H1 (cell line): ENCODE measurements around the gene SEC63. TPM values are rescaled to one million over a fixed set of nuclear protein-coding genes. Genes with fewer than 3 reads are reported as not detected.

Experiments
- CTCF ChIA-PET: fragments of 300-600 bp; sonication (Branson Sonifier 250); formaldehyde crosslinking; loops from one replicate; lab custom pipeline; 2021; ENCODE audit not compliant: partially characterized antibody; lab: Charles Lee
- POLR2A ChIA-PET: fragments of 300-600 bp; sonication (Branson Sonifier 250); formaldehyde crosslinking; loops from one replicate; lab custom pipeline; 2021; ENCODE audit warnings: inconsistent platforms; ENCODE audit not compliant: partially characterized antibody; lab: Charles Lee
- DNase-seq, 2 experiments: peaks; one replicate each; pipeline versions ENCODE4 v3.0.0 to v3.0.0-alpha.2; 2010 to 2022; ENCODE audit warnings: low spot score in 2 of 2, low read depth in 1 of 2, mixed read lengths in 1 of 2
- FAIRE-seq: peaks from 2 replicates; lab custom pipeline; 2011; peaks lifted over from hg19 to GRCh38; lab: Jason Lieb, UNC
- H2AFZ ChIP-seq: 2 replicates; pipeline ENCODE4 v1.8.1; 2012; ENCODE audit warnings: low read length, inconsistent platforms
- H2AK5ac ChIP-seq: 2 replicates; pipeline ENCODE4 v1.6.1; 2013; ENCODE audit warnings: low read depth, low read length
- H2BK120ac ChIP-seq: replicated peaks from 2 replicates; pipeline ENCODE3; 2013; ENCODE audit warnings: low read depth, low read length, inconsistent platforms
- H2BK12ac ChIP-seq: 2 replicates; pipeline ENCODE4 v1.6.1; 2013; ENCODE audit warnings: low read depth, low read length
- H2BK15ac ChIP-seq: 2 replicates; pipeline ENCODE4 v1.6.1; 2013; ENCODE audit warnings: low read length
- H2BK20ac ChIP-seq: 2 replicates; pipeline ENCODE4 v1.6.1; 2013; ENCODE audit warnings: low read length
- H2BK5ac ChIP-seq: 2 replicates; pipeline ENCODE4 v1.6.1; 2013; ENCODE audit warnings: low read depth, low read length
- H3K14ac ChIP-seq: 2 replicates; pipeline ENCODE4 v1.6.1; 2013; ENCODE audit warnings: inconsistent platforms; ENCODE audit not compliant: insufficient read length
- H3K18ac ChIP-seq: 2 replicates; pipeline ENCODE4 v1.6.1; 2013; ENCODE audit warnings: low read length; ENCODE audit errors: extremely low read depth
- H3K23ac ChIP-seq: 2 replicates; pipeline ENCODE4 v1.6.1; 2013; ENCODE audit warnings: inconsistent platforms; ENCODE audit not compliant: insufficient read length
- H3K23me2 ChIP-seq: 2 replicates; pipeline ENCODE4 v1.6.1; 2013; ENCODE audit warnings: low read depth, low read length
- H3K27ac ChIP-seq: 2 replicates; pipeline ENCODE4 v1.6.1; 2011; ENCODE audit warnings: low read depth, low read length, inconsistent platforms
- H3K27me3 ChIP-seq, 4 experiments: replicated peaks in 1 of 4; 1 replicate in 1 of 4; 2 replicates in 3 of 4; pipeline versions ENCODE4 v1.6.1 to v1.8.1; 2011 to 2013; ENCODE audit warnings: low read length in 3 of 4, mild to moderate bottlenecking in 3 of 4, inconsistent platforms in 2 of 4, mixed read lengths in 2 of 4, moderate library complexity in 1 of 4; ENCODE audit not compliant: control insufficient read depth in 3 of 4, insufficient read depth in 3 of 4; ENCODE audit errors: extremely low read depth in 1 of 4
- H3K36me3 ChIP-seq, 4 experiments: 2 replicates each; pipeline versions ENCODE4 v1.6.1 to v1.8.1; 2011 to 2013; ENCODE audit warnings: mild to moderate bottlenecking in 4 of 4, low read length in 3 of 4, moderate library complexity in 2 of 4, control low read depth in 1 of 4, inconsistent platforms in 1 of 4; ENCODE audit not compliant: insufficient read depth in 4 of 4, control insufficient read depth in 2 of 4
- H3K4ac ChIP-seq: replicated peaks from 2 replicates; pipeline ENCODE3; 2013; ENCODE audit warnings: low read length, low read depth, mixed read lengths, inconsistent platforms; ENCODE audit not compliant: insufficient read length
- H3K4me1 ChIP-seq, 4 experiments: replicated peaks in 1 of 4; 1 replicate in 1 of 4; 2 replicates in 3 of 4; pipeline versions ENCODE4 v1.6.1 to v1.8.1; 2011 to 2013; ENCODE audit warnings: low read length in 3 of 4, inconsistent platforms in 2 of 4, mixed read lengths in 1 of 4; ENCODE audit not compliant: insufficient read depth in 4 of 4, control insufficient read depth in 3 of 4
- H3K4me2 ChIP-seq, 2 experiments: 2 replicates each; pipeline versions ENCODE4 v1.6.1 to v1.8.1; 2011 to 2013; ENCODE audit warnings: low read depth in 2 of 2, low read length in 2 of 2, control low read depth in 1 of 2, inconsistent platforms in 1 of 2, mild to moderate bottlenecking in 1 of 2; ENCODE audit not compliant: insufficient read depth in 1 of 2
- H3K4me3 ChIP-seq, 4 experiments: fragments of 200-600, 300-600 bp in 1 of 4; sonication (generic), shearing (Covaris generic), sonication (Bioruptor Twin) in 1 of 4; 2 replicates each; pipeline versions ENCODE4 v1.5.1 to v1.8.1; 2011 to 2016; ENCODE audit warnings: low read length in 4 of 4, low read depth in 3 of 4, control low read depth in 2 of 4, inconsistent platforms in 2 of 4, mild to moderate bottlenecking in 2 of 4, mixed read lengths in 1 of 4, moderate library complexity in 1 of 4; ENCODE audit not compliant: insufficient read depth in 2 of 4; ENCODE audit errors: extremely low read depth in 1 of 4
- H3K56ac ChIP-seq: replicated peaks from 2 replicates; pipeline ENCODE3; 2013; ENCODE audit warnings: low read depth, mild to moderate bottlenecking, mixed read lengths, low read length, inconsistent platforms; ENCODE audit not compliant: insufficient read length
- H3K79me1 ChIP-seq: 2 replicates; pipeline ENCODE4 v1.6.1; 2013; ENCODE audit warnings: low read depth, low read length, control low read depth
- H3K79me2 ChIP-seq, 2 experiments: 2 replicates each; pipeline versions ENCODE4 v1.6.1 to v1.8.1; 2012 to 2013; ENCODE audit warnings: low read length in 2 of 2, mild to moderate bottlenecking in 2 of 2, inconsistent platforms in 1 of 2; ENCODE audit not compliant: insufficient read depth in 2 of 2, control insufficient read depth in 1 of 2
- H3K9ac ChIP-seq, 4 experiments: replicated peaks in 1 of 4; 1 replicate in 1 of 4; 2 replicates in 3 of 4; pipeline versions ENCODE4 v1.6.1 to v1.8.1; 2011 to 2013; ENCODE audit warnings: low read depth in 3 of 4, low read length in 3 of 4, control low read depth in 2 of 4, mild to moderate bottlenecking in 2 of 4, moderate library complexity in 2 of 4, inconsistent platforms in 1 of 4; ENCODE audit errors: extremely low read depth in 1 of 4
- H3K9me3 ChIP-seq, 2 experiments: 2 replicates each; pipeline versions ENCODE4 v1.6.1 to v1.8.1; 2012 to 2013; ENCODE audit warnings: mild to moderate bottlenecking in 2 of 2, moderate library complexity in 2 of 2, control low read depth in 1 of 2, inconsistent platforms in 1 of 2, low read depth in 1 of 2, low read length in 1 of 2, mixed read lengths in 1 of 2; ENCODE audit not compliant: insufficient read depth in 2 of 2
- H4K20me1 ChIP-seq, 2 experiments: replicated peaks in 1 of 2; 2 replicates each; pipeline versions ENCODE3 to v1.8.1; 2011 to 2013; ENCODE audit warnings: inconsistent platforms in 2 of 2, low read length in 2 of 2, mild to moderate bottlenecking in 1 of 2; ENCODE audit not compliant: insufficient read depth in 2 of 2, control insufficient read depth in 1 of 2
- H4K5ac ChIP-seq: 2 replicates; pipeline ENCODE4 v1.6.1; 2013; ENCODE audit warnings: low read length, low read depth, mixed read lengths, inconsistent platforms; ENCODE audit not compliant: insufficient read length
- H4K8ac ChIP-seq: 2 replicates; pipeline ENCODE4 v1.8.0; 2013; ENCODE audit warnings: mild to moderate bottlenecking, moderate library complexity, low read length, inconsistent platforms; ENCODE audit not compliant: insufficient read depth; ENCODE audit errors: extremely low read depth
- H4K91ac ChIP-seq: replicated peaks from 2 replicates; pipeline ENCODE3; 2013; ENCODE audit warnings: low read length, mixed read lengths, inconsistent platforms; ENCODE audit not compliant: insufficient read length
- ATF3 ChIP-seq: IDR thresholded peaks from 2 replicates; pipeline ENCODE4 v1.6.1; 2011; ENCODE audit warnings: low read depth, mild to moderate bottlenecking, low read length; ENCODE audit not compliant: insufficient read depth
- RFX5 ChIP-seq: IDR thresholded peaks from 2 replicates; pipeline ENCODE4 v1.6.1; 2011; ENCODE audit warnings: low read depth, low read length, improper control_type of control experiment, borderline replicate concordance
- RXRA ChIP-seq: IDR thresholded peaks from 2 replicates; pipeline ENCODE4 v1.6.1; 2011; ENCODE audit warnings: low read depth, mild to moderate bottlenecking, low read length, moderate library complexity; ENCODE audit not compliant: insufficient read depth
- WGBS, 2 experiments: shearing (Covaris generic) in 1 of 2; methylation state at CpG; one replicate each; pipeline versions ENCODE4 v1.1.6 to v1.1.7; 2013 to 2015; ENCODE audit warnings: low lambda C conversion rate in 2 of 2, mixed read lengths in 2 of 2, inconsistent platforms in 1 of 2, low coverage in 1 of 2, missing lambda C conversion rate in 1 of 2; ENCODE audit not compliant: insufficient replicate concordance in 2 of 2, insufficient coverage in 1 of 2, insufficient read length in 1 of 2; ENCODE audit errors: extremely low coverage in 1 of 2, missing lambda C conversion rate in 1 of 2; 5-methylcytosine and 5-hydroxymethylcytosine counted together
- polyA plus RNA-seq, 7 experiments: library from polyadenylated mRNA; depleted of rRNA in 3 of 7; stranded (reverse) in 5 of 7; unstranded in 2 of 7; fragments of >200 nt in 5 of 7; fragments of 200-250 nt in 2 of 7; gene quantifications; 1 replicate in 5 of 7; 2 replicates in 1 of 7; 4 replicates in 1 of 7; pipeline versions ENCODE4 v1.2.1 to v1.2.3, GENCODE V29; 2011 to 2013; ENCODE audit warnings: missing spikeins in 2 of 7, mixed read lengths in 2 of 7
- total RNA-seq: library from RNA; stranded (reverse); fragmentation: NEBNext Ultra II Directional; extraction: Animal tissue kit (Norgen Biotek cat#: 25700); gene quantifications from 2 replicates; pipeline ENCODE4 v1.2.1, GENCODE V29; 2021

The SEC63 gene
- total and polyA plus RNA-seq, 2 of the 8 experiments (the other 6 are each of a cell fraction or from before 2014, with no cell fraction given): 17.3 to 121 TPM

- CTCF ChIA-PET: interaction anchor here (1.0 to 1.1 kb wide), 2 partner anchors 10 to 14 kb away, joined by 3 to 4 read pairs; no protein-coding TSS in a partner anchor
Measured at GRCh38 chr6:107970255-107970654, 12.2 kb upstream of the SEC63 start.

More at GRCh38 chr6:107970255-107970654, 12.2 kb upstream of the SEC63 start:
- POLR2A ChIA-PET: no interaction called here
- Histone ChIP-seq H3K36me3 (no peaks in the 10 kb centered on the region), H4K91ac (no peak overlapping the region), H2AFZ (no peak overlapping the region), H4K8ac (no peak overlapping the region), H2BK120ac (no peak overlapping the region), H3K18ac (no peak overlapping the region), H4K5ac (no peak overlapping the region), H3K4ac (no peak overlapping the region), H3K79me2 (no peaks in the 10 kb centered on the region), H3K27ac (no peak overlapping the region), H2AK5ac (no peak overlapping the region), H3K9me3 (no peaks in the 10 kb centered on the region), H3K9ac (no peak overlapping the region), H2BK12ac (no peak overlapping the region; the same call in 1 of the 2 replicates), H2BK5ac (no peak overlapping the region), H3K14ac (no peak overlapping the region), H2BK15ac (no peak overlapping the region), H3K4me1 (peaks cover 0 to 12% (median 2%) of the 10 kb centered on the region in 4 experiments; a peak in 2 of 7 replicates), H3K56ac (no peak overlapping the region), H3K79me1 (no peaks in the 10 kb centered on the region), H3K4me2 (no peak overlapping the region), H4K20me1 (no peaks in the 10 kb centered on the region), H2BK20ac (no peak overlapping the region), H3K4me3 (no peak overlapping the region), H3K27me3 (no peaks in the 10 kb centered on the region), H3K23ac (no peak overlapping the region), H3K23me2 (no peaks in the 10 kb centered on the region; the same call in 1 of the 2 replicates)
- WGBS, 2 experiments: 92% methylated on average over 5 of the region's 5 CpGs; no CpG with 5 or more reads in 1 of the 2 experiments
- no peak for TF ChIP-seq ATF3
- TF ChIP-seq RFX5: no peak
- TF ChIP-seq RXRA: no peak
- no peak for FAIRE-seq
- DNase-seq: no peak
